Transverse colon (tissue), 4 donors: Measurements from ENCODE around the gene DOCK8. TPM values are rescaled to one million over a fixed set of nuclear protein-coding genes. Genes with fewer than 3 reads are reported as not detected.

Source experiments
- DNase-seq: peaks from one replicate; pipeline ENCODE4 v3.0.0-alpha.2; 2019
- H3K27ac ChIP-seq, 4 donors: fragments of 200-600 bp; sonication (generic); 2 replicates each; pipeline ENCODE4 v1.5.1; 2016 to 2018; ENCODE audit warnings: inconsistent platforms in 4 of 4
- H3K27me3 ChIP-seq: fragments of 200-600 bp; sonication (generic); 2 replicates; pipeline ENCODE4 v1.5.1; 2017; ENCODE audit warnings: inconsistent platforms
- H3K36me3 ChIP-seq, 4 donors: fragments of 200-600 bp; sonication (generic); 2 replicates each; pipeline ENCODE4 v1.5.1; 2017 to 2019; ENCODE audit warnings: inconsistent platforms in 4 of 4
- H3K4me1 ChIP-seq, 4 donors: fragments of 200-600 bp; sonication (generic); 2 replicates each; pipeline ENCODE4 v1.5.1; 2017 to 2020; ENCODE audit warnings: inconsistent platforms in 4 of 4
- H3K4me3 ChIP-seq, 4 donors: fragments of 200-600 bp; sonication (generic); 1 replicate in 1 of 4; 2 replicates in 3 of 4; pipeline versions ENCODE4 v1.5.1 to v1.6.1; 2017 to 2019; ENCODE audit warnings: inconsistent platforms in 4 of 4
- H3K9me3 ChIP-seq, 2 donors: fragments of 200-600 bp; sonication (generic); 2 replicates each; pipeline ENCODE4 v1.5.1; 2017 to 2019; ENCODE audit warnings: inconsistent platforms in 2 of 2
- CTCF ChIP-seq, 5 experiments: fragments of 200-600 bp in 3 of 5; fragments of 450-650 bp in 2 of 5; sonication (generic) in 3 of 5; IDR thresholded peaks; 1 replicate in 2 of 5; 2 replicates in 3 of 5; pipeline ENCODE4 v1.5.1; 2016 to 2017; ENCODE audit warnings: antibody characterized with exemption in 5 of 5, inconsistent platforms in 3 of 5, mild to moderate bottlenecking in 2 of 5, moderate library complexity in 1 of 5
- EP300 ChIP-seq: sonication (generic); formaldehyde crosslinking; IDR thresholded peaks from one replicate; pipeline ENCODE4 v1.6.1; 2017; ENCODE audit warnings: antibody characterized with exemption, low read depth
- POLR2A ChIP-seq: fragments of 450-650 bp; IDR thresholded peaks from one replicate; pipeline ENCODE4 v1.6.1; 2016; ENCODE audit warnings: antibody characterized with exemption, mild to moderate bottlenecking, moderate library complexity
- POLR2AphosphoS5 ChIP-seq, 3 donors: sonication (generic); formaldehyde crosslinking; IDR thresholded peaks; one replicate each; pipeline ENCODE4 v1.6.1; 2016; ENCODE audit warnings: antibody characterized with exemption in 3 of 3
- WGBS, 2 donors: methylation state at CpG; one replicate each; pipeline ENCODE4 v1.1.5; 2018; ENCODE audit warnings: low coverage in 1 of 2; 5-methylcytosine and 5-hydroxymethylcytosine counted together
- in situ Hi-C, 4 donors: fragments of 200-750 bp; cut with MboI; loops; one replicate each; pipeline versions ENCODE4 v1.15.0 to v1.15.1; 2017; ENCODE audit warnings: low sequenced_read_pairs in 3 of 4, low pct_ligation_motif_present in 1 of 4, low pct_unique_long_range_greater_than_20kb in 1 of 4
- intact Hi-C: fragments of 100-400 bp; cut with DNase I; formaldehyde crosslinking; loops from one replicate; pipeline ENCODE4 v1.15.1; 2023; ENCODE audit warnings: low total_unique reads
- total RNA-seq, 4 donors: library from RNA; depleted of rRNA; stranded (reverse); fragments of >200 nt; gene quantifications; one replicate each; pipeline ENCODE4 v1.1.0, GENCODE V29; 2016

The DOCK8 gene
- total RNA-seq, 4 donors from 2014 or later, result 11.2 to 59.5 (median 14.7) TPM

DNA sequence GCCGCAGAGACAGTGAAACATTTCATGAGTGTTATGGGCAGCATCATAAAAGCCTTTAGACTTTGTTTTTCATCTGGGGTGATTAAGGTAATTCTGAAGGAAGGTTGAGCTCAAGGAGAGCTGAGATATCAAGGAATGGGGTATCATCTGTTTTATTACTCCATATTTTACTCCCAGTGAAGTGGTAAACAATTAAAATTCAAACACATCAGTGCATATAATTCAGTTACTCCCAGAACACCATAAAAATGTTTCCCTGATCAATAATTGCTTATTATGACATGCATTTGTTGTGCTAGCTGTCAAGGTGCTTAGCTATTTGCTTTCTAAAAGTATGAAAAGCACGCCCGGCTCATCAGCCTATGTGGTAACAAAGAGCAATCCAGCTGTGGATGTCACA lies 81.7 kb downstream of the DOCK8 start:
- Histone ChIP-seq H3K36me3 (no peaks in the 10 kb centered on the region), H3K9me3 (no peaks in the 10 kb centered on the region), H3K27ac (no peak overlapping the region), H3K4me3 (no peak overlapping the region), H3K4me1 (peaks cover 0 to 4% (median 0%) of the 10 kb centered on the region in 4 donors), H3K27me3 (no peaks in the 10 kb centered on the region)
- 85 to 95% methylated on average over 3 of the region's 3 CpGs for WGBS, 2 donors
- intact Hi-C loops, result no loop called here
- TF ChIP-seq POLR2A (no peak), CTCF (IDR thresholded peaks at IDR 0.05) (no peak), POLR2AphosphoS5 (IDR thresholded peaks at IDR 0.05) (no peak), EP300 (no peak)
- in situ Hi-C loops, result no loop called here
- DNase-seq, result no peak

- peak; percentile 29 for DNase-seq
- TF ChIP-seq CTCF (IDR thresholded peaks at IDR 0.05), result no peak
- no peak for TF ChIP-seq POLR2A
- TF ChIP-seq POLR2AphosphoS5 (IDR thresholded peaks at IDR 0.05), result no peak
- no peak for TF ChIP-seq EP300
- intact Hi-C loops, result no loop called here
- H3K27ac ChIP-seq, result no peak overlapping the region
- 46 to 50% methylated on average over 6 of the region's 6 CpGs for WGBS, 2 donors
- peaks cover 0 to 4% (median 0%) of the 10 kb centered on the region in 4 donors for H3K4me1 ChIP-seq
- in situ Hi-C loops, result no loop called here
- H3K27me3 ChIP-seq, result no peaks in the 10 kb centered on the region
- H3K36me3 ChIP-seq, result no peaks in the 10 kb centered on the region
- no peak overlapping the region for H3K4me3 ChIP-seq
- H3K9me3 ChIP-seq, result no peaks in the 10 kb centered on the region
Measured at GRCh38 chr9:297104-297972, 82.7 kb downstream of the DOCK8 start.

GRCh38 chr9:303502-303901 lies 88.8 kb downstream of the DOCK8 start:
- intact Hi-C loops, result no loop called here
- in situ Hi-C loops, result no loop called here
- Histone ChIP-seq H3K27ac (no peak overlapping the region), H3K4me3 (no peak overlapping the region), H3K36me3 (no peaks in the 10 kb centered on the region), H3K27me3 (no peaks in the 10 kb centered on the region), H3K9me3 (no peaks in the 10 kb centered on the region), H3K4me1 (no peaks in the 10 kb centered on the region)
- TF ChIP-seq POLR2AphosphoS5 (IDR thresholded peaks at IDR 0.05) (no peak), CTCF (IDR thresholded peaks at IDR 0.05) (no peak), POLR2A (no peak), EP300 (no peak)
- 59 to 77% methylated on average over 5 of the region's 5 CpGs for WGBS, 2 donors
- DNase-seq, result no peak

GRCh38 chr9:304106-304505 lies 89.4 kb downstream of the DOCK8 start:
- Histone ChIP-seq H3K27ac (no peak overlapping the region), H3K4me1 (no peaks in the 10 kb centered on the region), H3K27me3 (no peaks in the 10 kb centered on the region), H3K9me3 (no peaks in the 10 kb centered on the region), H3K4me3 (no peak overlapping the region), H3K36me3 (no peaks in the 10 kb centered on the region)
- 56 to 70% methylated on average over 4 of the region's 4 CpGs for WGBS, 2 donors
- DNase-seq, result no peak
- intact Hi-C loops (no loop called here), in situ Hi-C loops (no loop called here)
- no peak for TF ChIP-seq POLR2A
- no peak for TF ChIP-seq EP300
- TF ChIP-seq POLR2AphosphoS5 (IDR thresholded peaks at IDR 0.05), result no peak
- TF ChIP-seq CTCF (IDR thresholded peaks at IDR 0.05), result no peak
